SK-N-SH (cell line): Measurements from ENCODE around the gene COL26A1. TPM values are rescaled to one million over a fixed set of nuclear protein-coding genes. Genes with fewer than 3 reads are reported as not detected.
A peak's percentile ranks its signal among the peaks of the same experiment; 100 is the strongest.

Source experiments
- CTCF ChIA-PET: fragments of 300-600, 350-600 bp; formaldehyde crosslinking; extraction: SDS; loops from one replicate; lab custom pipeline; 2021; lab: Yijun Ruan, JAX
- POLR2A ChIA-PET: fragments of 350-600 bp; sonication (Branson Sonifier 250); formaldehyde crosslinking; extraction: SDS; loops from one replicate; lab custom pipeline; 2020; ENCODE audit warnings: antibody characterized with exemption, inconsistent platforms; lab: Yijun Ruan, JAX
- DNase-seq: peaks from one replicate; pipeline ENCODE4 v3.0.0; 2012
- H2AFZ ChIP-seq: fragments of 200-600 bp; sonication (generic); 2 replicates; pipeline ENCODE4 v1.8.1; 2016; ENCODE audit warnings: antibody characterized with exemption, mild to moderate bottlenecking, low read depth
- H3F3A ChIP-seq: fragments of 200-600 bp; sonication (generic); replicated peaks from 2 replicates; pipeline ENCODE3; 2016; ENCODE audit warnings: antibody characterized with exemption, mild to moderate bottlenecking; ENCODE audit not compliant: insufficient read depth
- H3K27ac ChIP-seq, 2 experiments: fragments of 200-500 bp in 1 of 2; fragments of 200-600 bp in 1 of 2; sonication (Bioruptor generic) in 1 of 2; sonication (generic), shearing (Covaris generic) in 1 of 2; 2 replicates each; pipeline versions ENCODE4 v1.5.1 to v1.6.1; 2014 to 2016; ENCODE audit warnings: low read depth in 2 of 2, inconsistent platforms in 1 of 2, low read length in 1 of 2, mild to moderate bottlenecking in 1 of 2, mixed read lengths in 1 of 2
- H3K27me3 ChIP-seq: fragments of 200-600 bp; sonication (generic), shearing (Covaris generic); 2 replicates; pipeline ENCODE4 v1.6.1; 2016; ENCODE audit warnings: mixed run types; ENCODE audit not compliant: insufficient read depth
- H3K36me3 ChIP-seq, 2 experiments: fragments of 200-500 bp in 1 of 2; fragments of 200-600 bp in 1 of 2; sonication (Bioruptor generic) in 1 of 2; sonication (generic) in 1 of 2; replicated peaks in 1 of 2; 2 replicates each; pipeline versions ENCODE3 to v1.5.1; 2014 to 2016; ENCODE audit warnings: low read length in 1 of 2, mild to moderate bottlenecking in 1 of 2; ENCODE audit not compliant: insufficient read depth in 2 of 2, control insufficient read depth in 1 of 2
- H3K4me1 ChIP-seq, 2 experiments: fragments of 200-500 bp in 1 of 2; fragments of 200-600 bp in 1 of 2; sonication (Bioruptor generic) in 1 of 2; sonication (generic), shearing (Covaris generic) in 1 of 2; 2 replicates each; pipeline versions ENCODE4 v1.5.1 to v1.6.1; 2014 to 2016; ENCODE audit warnings: low read depth in 1 of 2, low read length in 1 of 2, mixed run types in 1 of 2; ENCODE audit not compliant: insufficient read depth in 2 of 2, control insufficient read depth in 1 of 2
- H3K4me2 ChIP-seq: fragments of 200-600 bp; sonication (generic), shearing (Covaris generic); 2 replicates; pipeline ENCODE4 v1.6.1; 2017; ENCODE audit warnings: mixed run types
- H3K4me3 ChIP-seq, 2 experiments: fragments of 200-500 bp in 1 of 2; fragments of 200-600 bp in 1 of 2; sonication (Bioruptor generic) in 1 of 2; sonication (generic), shearing (Covaris generic) in 1 of 2; 2 replicates each; pipeline versions ENCODE4 v1.5.1 to v1.8.1; 2014 to 2016; ENCODE audit warnings: low read depth in 2 of 2, inconsistent platforms in 1 of 2, low read length in 1 of 2, mild to moderate bottlenecking in 1 of 2, mixed read lengths in 1 of 2, moderate library complexity in 1 of 2
- H3K79me2 ChIP-seq: fragments of 200-600 bp; sonication (generic); 2 replicates; pipeline ENCODE4 v1.8.1; 2017; ENCODE audit warnings: mild to moderate bottlenecking; ENCODE audit not compliant: insufficient read depth
- H3K9ac ChIP-seq: fragments of 200-600 bp; sonication (generic); 2 replicates; pipeline ENCODE4 v1.6.1; 2017; ENCODE audit warnings: mixed run types
- H3K9me2 ChIP-seq: fragments of 200-600 bp; sonication (generic); 2 replicates; pipeline ENCODE4 v1.6.1; 2017; ENCODE audit warnings: mixed run types
- H3K9me3 ChIP-seq: fragments of 200-600 bp; sonication (generic); 2 replicates; pipeline ENCODE4 v1.6.1; 2017; ENCODE audit warnings: mixed run types, mild to moderate bottlenecking, moderate library complexity
- H4K20me1 ChIP-seq: fragments of 200-600 bp; sonication (generic); 2 replicates; pipeline ENCODE4 v1.6.1; 2017; ENCODE audit warnings: mild to moderate bottlenecking, mixed run types; ENCODE audit not compliant: insufficient read depth
- CHD2 ChIP-seq: fragments of 150-350 bp; IDR thresholded peaks from 2 replicates; pipeline ENCODE4 v1.6.1; 2018; ENCODE audit warnings: low read length; ENCODE audit not compliant: partially characterized antibody
- ELF1 ChIP-seq: IDR thresholded peaks from 2 replicates; pipeline ENCODE4 v1.4.0; 2012
- EP300 ChIP-seq, 2 experiments: IDR thresholded peaks; 2 replicates each; pipeline versions ENCODE4 v1.4.0 to v1.6.1; 2012; ENCODE audit warnings: borderline replicate concordance in 1 of 2, low read depth in 1 of 2, low read length in 1 of 2
- EZH2phosphoT487 ChIP-seq: fragments of 200-600 bp; sonication (generic); IDR thresholded peaks from 2 replicates; pipeline ENCODE4 v1.6.1; 2017; ENCODE audit warnings: low read depth, mixed run types, mild to moderate bottlenecking, antibody characterized with exemption, moderate library complexity, borderline replicate concordance
- FOSL2 ChIP-seq: IDR thresholded peaks from 2 replicates; pipeline ENCODE4 v1.4.0; 2012; ENCODE audit warnings: low read depth, mild to moderate bottlenecking, moderate library complexity, borderline replicate concordance
- FOXJ3 ChIP-seq: sonication (generic); formaldehyde crosslinking; IDR thresholded peaks from 2 replicates; pipeline ENCODE4 v1.5.1; 2020; ENCODE audit warnings: mild to moderate bottlenecking, missing genetic modification reagents
- FOXM1 ChIP-seq: IDR thresholded peaks from 2 replicates; pipeline ENCODE4 v1.4.0; 2012; ENCODE audit warnings: low read depth, mild to moderate bottlenecking
- GABPA ChIP-seq: IDR thresholded peaks from 2 replicates; pipeline ENCODE4 v1.4.0; 2012; ENCODE audit warnings: low read depth, mild to moderate bottlenecking
- GATA2 ChIP-seq: sonication (generic); formaldehyde crosslinking; IDR thresholded peaks from 2 replicates; pipeline ENCODE4 v1.5.0; 2020; ENCODE audit warnings: mild to moderate bottlenecking, missing genetic modification reagents
- NRF1 ChIP-seq: IDR thresholded peaks from 2 replicates; pipeline ENCODE4 v1.6.1; 2012; ENCODE audit warnings: low read depth, mild to moderate bottlenecking, low read length
- POLR2AphosphoS5 ChIP-seq: IDR thresholded peaks from 2 replicates; pipeline ENCODE4 v1.6.1; 2012; ENCODE audit warnings: low read depth, low read length
- RFX5 ChIP-seq: IDR thresholded peaks from 2 replicates; pipeline ENCODE4 v1.6.1; 2012; ENCODE audit warnings: mild to moderate bottlenecking, improper control_type of control experiment, low read length
- RXRA ChIP-seq: IDR thresholded peaks from 2 replicates; pipeline ENCODE4 v1.4.0; 2012; ENCODE audit warnings: low read depth, mild to moderate bottlenecking, borderline replicate concordance
- TCF12 ChIP-seq: IDR thresholded peaks from 2 replicates; pipeline ENCODE4 v1.4.0; 2012
- TEAD4 ChIP-seq: IDR thresholded peaks from 2 replicates; pipeline ENCODE4 v1.4.0; 2012; ENCODE audit warnings: mild to moderate bottlenecking, borderline replicate concordance; ENCODE audit not compliant: insufficient read depth
- USF2 ChIP-seq: fragments of 150-350 bp; IDR thresholded peaks from 2 replicates; pipeline ENCODE4 v1.6.1; 2017; ENCODE audit warnings: antibody characterized with exemption, low read length, low read depth, borderline replicate concordance
- YY1 ChIP-seq: IDR thresholded peaks from 2 replicates; pipeline ENCODE4 v1.4.0; 2012; ENCODE audit warnings: low read depth, mild to moderate bottlenecking
- WGBS: methylation state at CpG from one replicate; pipeline ENCODE4 v1.1.6; 2017; ENCODE audit warnings: low lambda C conversion rate; 5-methylcytosine and 5-hydroxymethylcytosine counted together
- polyA plus RNA-seq, 3 experiments: library from polyadenylated mRNA; depleted of rRNA; stranded (reverse); fragments of >200 nt; gene quantifications; 2 replicates each; pipeline ENCODE4 v1.2.3, GENCODE V29; 2012

The COL26A1 gene
- polyA plus RNA-seq, 1 of the 3 experiments (the other 2 are of a cell fraction): 0.05 TPM

- H3K36me3 ChIP-seq: no peaks in the 10 kb centered on the region
- TF ChIP-seq GABPA (no peak), EZH2phosphoT487 (no peak), RFX5 (no peak), ELF1 (no peak), YY1 (no peak), FOXJ3 (no peak), FOXM1 (no peak), RXRA (no peak), CHD2 (no peak), NRF1 (no peak), TEAD4 (no peak), POLR2AphosphoS5 (no peak), GATA2 (CRISPR knock-in tag) (no peak), FOSL2 (no peak), USF2 (no peak), EP300 (IDR thresholded peaks at IDR 0.05; ENCODE audit: borderline replicate concordance in 1 of 2, low read depth in 1 of 2, low read length in 1 of 2) (no peak), TCF12 (no peak)
- H3K4me1 ChIP-seq: no peaks in the 10 kb centered on the region; a peak in 1 of 4 replicates
- no peaks in the 10 kb centered on the region for H3K9me3 ChIP-seq
- ChIA-PET CTCF (interaction anchor here (2.2 to 7.7 kb wide), 2 partner anchors 10 to 725 kb away, joined by 4 to 119 read pairs; no protein-coding TSS in a partner anchor), POLR2A (no interaction called here)
- no peaks in the 10 kb centered on the region for H3K9me2 ChIP-seq
- peak; percentile 40 for DNase-seq
- 46% methylated on average over 16 of the region's 17 CpGs for WGBS
- no peaks in the 10 kb centered on the region for H3F3A ChIP-seq
- no peaks in the 10 kb centered on the region for H3K27me3 ChIP-seq
- no peak overlapping the region for H3K9ac ChIP-seq
- H3K4me2 ChIP-seq: no peak overlapping the region
- no peak overlapping the region for H2AFZ ChIP-seq
- no peaks in the 10 kb centered on the region for H4K20me1 ChIP-seq
- no peak overlapping the region for H3K4me3 ChIP-seq
- H3K27ac ChIP-seq: no peak overlapping the region
- no peaks in the 10 kb centered on the region for H3K79me2 ChIP-seq
Measured at GRCh38 chr7:101547022-101547915, 184.6 kb downstream of the COL26A1 start.
